HepG2 (cell line): Measurements from ENCODE around the gene PCA3. TPM values are rescaled to one million over a fixed set of nuclear protein-coding genes. Genes with fewer than 3 reads are reported as not detected.
"Not testable (repeated sequence)": the region's sequence is repeated elsewhere in the genome, so short reads cannot be mapped to it uniquely, and the experiment has no call there.

Source experiments
- ATAC-seq: fragments of 200-7000 bp; cut with Tn5 transposase; 3 replicates; pipeline ENCODE4 v1.9.1; 2020; ENCODE audit warnings: mild to moderate bottlenecking, moderate library complexity
- BruUV-seq: library from RNA; stranded (reverse); fragments of 400-500 nt; replicated peaks from 2 replicates; lab custom pipeline; 2021; lab: Mats Ljungman, UMichigan
- CTCF ChIA-PET: fragments of 300-600 bp; formaldehyde crosslinking; extraction: SDS; loops from one replicate; lab custom pipeline; 2021; ENCODE audit warnings: low total read pairs, inconsistent platforms, low intra/inter-chr PET ratio; lab: Yijun Ruan, JAX
- POLR2A ChIA-PET: fragments of 350-600 bp; sonication (Branson Sonifier 250); formaldehyde crosslinking; loops from one replicate; lab custom pipeline; 2020; ENCODE audit warnings: antibody characterized with exemption, inconsistent platforms; lab: Yijun Ruan, JAX
- DNase-seq: peaks from one replicate; pipeline ENCODE4 v3.0.0-alpha.2; 2015; ENCODE audit warnings: low spot score
- FAIRE-seq: peaks from 3 replicates; lab custom pipeline; 2011; peaks lifted over from hg19 to GRCh38; lab: Jason Lieb, UNC
- H2AFZ ChIP-seq: one replicate; pipeline ENCODE4 v1.6.1; 2011; ENCODE audit warnings: low read length, inconsistent platforms
- H3K27ac ChIP-seq: fragments of 300-600 bp; 3 replicates; pipeline ENCODE4 v1.8.0; 2011; ENCODE audit warnings: mixed run types, mild to moderate bottlenecking, mixed read lengths, low read length, inconsistent platforms; ENCODE audit not compliant: insufficient read depth; ENCODE audit errors: extremely low read length
- H3K27me3 ChIP-seq, 2 experiments: fragments of 200-600 bp in 1 of 2; 2 replicates in 1 of 2; 3 replicates in 1 of 2; pipeline versions ENCODE4 v1.6.0 to v1.8.0; 2011; ENCODE audit warnings: low read length in 2 of 2, mild to moderate bottlenecking in 2 of 2, moderate library complexity in 2 of 2, inconsistent platforms in 1 of 2; ENCODE audit not compliant: insufficient read depth in 2 of 2, control insufficient read depth in 1 of 2
- H3K36me3 ChIP-seq, 2 experiments: fragments of 200-600 bp in 1 of 2; replicated peaks in 1 of 2; 2 replicates in 1 of 2; 3 replicates in 1 of 2; pipeline versions ENCODE4 v1.5.1 to v1.8.0; 2011; ENCODE audit warnings: low read length in 2 of 2, inconsistent platforms in 1 of 2; ENCODE audit not compliant: insufficient read depth in 2 of 2, control insufficient read depth in 1 of 2
- H3K4me1 ChIP-seq: 2 replicates; pipeline ENCODE4 v1.5.1; 2012; ENCODE audit warnings: low read length, inconsistent platforms; ENCODE audit not compliant: insufficient read depth
- H3K4me2 ChIP-seq: 2 replicates; pipeline ENCODE4 v1.6.0; 2011; ENCODE audit warnings: low read depth, low read length, inconsistent platforms
- H3K4me3 ChIP-seq, 3 experiments: fragments of 200-600 bp in 1 of 3; sonication (generic), shearing (Covaris generic) in 1 of 3; replicated peaks in 1 of 3; 2 replicates each; pipeline ENCODE4 v1.5.1; 2011 to 2016; ENCODE audit warnings: low read length in 3 of 3, inconsistent platforms in 2 of 3, low read depth in 2 of 3, mild to moderate bottlenecking in 2 of 3, control low read depth in 1 of 3, mixed read lengths in 1 of 3; ENCODE audit not compliant: insufficient read depth in 1 of 3
- H3K79me2 ChIP-seq: one replicate; pipeline ENCODE4 v1.6.1; 2011; ENCODE audit warnings: low read length, inconsistent platforms; ENCODE audit not compliant: insufficient read depth
- H3K9ac ChIP-seq: 2 replicates; pipeline ENCODE4 v1.6.0; 2011; ENCODE audit warnings: mild to moderate bottlenecking, low read depth, low read length, inconsistent platforms; ENCODE audit not compliant: insufficient read depth
- H3K9me3 ChIP-seq: 2 replicates; pipeline ENCODE4 v1.5.1; 2012; ENCODE audit warnings: mild to moderate bottlenecking, low read length
- H4K20me1 ChIP-seq: 2 replicates; pipeline ENCODE4 v1.6.0; 2011; ENCODE audit warnings: inconsistent platforms, mild to moderate bottlenecking, low read length, moderate library complexity; ENCODE audit not compliant: insufficient read depth
- HINFP ChIP-seq: sonication (generic); formaldehyde crosslinking; IDR thresholded peaks from 2 replicates; pipeline ENCODE4 v1.4.0; 2020; ENCODE audit warnings: low read depth, mild to moderate bottlenecking, missing genetic modification reagents
- NR2F1 ChIP-seq, 2 experiments: fragments of 450-650 bp in 1 of 2; formaldehyde crosslinking in 1 of 2; IDR thresholded peaks; 2 replicates each; pipeline versions ENCODE4 v1.5.0 to v1.6.1; 2016 to 2020; ENCODE audit warnings: mild to moderate bottlenecking in 1 of 2, missing compliant biosample characterization in 1 of 2, missing genetic modification reagents in 1 of 2, moderate library complexity in 1 of 2
- SKIL ChIP-seq: sonication (generic); formaldehyde crosslinking; IDR thresholded peaks from 2 replicates; pipeline ENCODE4 v1.8.0; 2022; ENCODE audit warnings: missing genetic modification reagents, mild to moderate bottlenecking, moderate library complexity, borderline replicate concordance
- TFAP4 ChIP-seq: sonication (generic); IDR thresholded peaks from 2 replicates; pipeline ENCODE4 v1.6.1; 2016; ENCODE audit warnings: low read depth, borderline replicate concordance
- ZNF619 ChIP-seq: sonication (generic); formaldehyde crosslinking; IDR thresholded peaks from 2 replicates; pipeline ENCODE4 v1.4.0; 2020; ENCODE audit warnings: mild to moderate bottlenecking, missing genetic modification reagents
- ZNF737 ChIP-seq: sonication (generic); formaldehyde crosslinking; IDR thresholded peaks from 2 replicates; pipeline ENCODE4 v1.5.0; 2020; ENCODE audit warnings: missing genetic modification reagents, mild to moderate bottlenecking, borderline replicate concordance
- WGBS: methylation state at CpG from one replicate; pipeline ENCODE4 v1.1.6; 2017; ENCODE audit warnings: low lambda C conversion rate; 5-methylcytosine and 5-hydroxymethylcytosine counted together
- in situ Hi-C: cut with HindIII; loops from 2 replicates; pipeline ENCODE4 v1.10.0; 2017; ENCODE audit warnings: low pct_unique_long_range_greater_than_20kb; ENCODE audit not compliant: extremely low pct_ligation_motif_present
- intact Hi-C: fragments of 100-400 bp; cut with micrococcal nuclease; formaldehyde crosslinking; loops from one replicate; pipeline ENCODE4 v1.10.0; 2022; ENCODE audit not compliant: unreplicated experiment
- polyA plus RNA-seq, 8 experiments: library from polyadenylated mRNA; depleted of rRNA in 3 of 8; stranded (reverse) in 7 of 8; unstranded in 1 of 8; fragments of >200 nt; fragmentation: Illumina TruSeq in 4 of 8; extraction: Trizol in 4 of 8; gene quantifications; 2 replicates each; pipeline versions ENCODE4 v1.2.1 to v1.2.3, GENCODE V29; 2011 to 2016; ENCODE audit warnings: low read depth in 4 of 8, missing spikeins in 1 of 8, mixed read lengths in 1 of 8; ENCODE audit not compliant: insufficient read depth in 1 of 8
- total RNA-seq, 5 experiments: library from RNA; depleted of rRNA; stranded (reverse); fragments of >200 nt; fragmentation: Illumina TruSeq; extraction: Trizol; gene quantifications; 2 replicates each; pipeline ENCODE4 v1.2.3, GENCODE V29; 2016; ENCODE audit warnings: low read depth in 1 of 5

PCA3 gene
- total and polyA plus RNA-seq, 2 of the 13 experiments (the other 11 are each of a cell fraction or from before 2014, with no cell fraction given): not detected

- TF ChIP-seq TFAP4 (no peak), ZNF737 (CRISPR knock-in tag) (no peak)
These were observed 22.7 kb upstream of the PCA3 start (continued) for GRCh38 chr9:76741524-76741923.

GRCh38 chr9:76742890-76743289 lies 21.3 kb upstream of the PCA3 start:
- H3K36me3 ChIP-seq, in situ Hi-C loops, POLR2A ChIA-PET, BruUV-seq, H3K4me3 ChIP-seq, FAIRE-seq, H3K9ac ChIP-seq, H3K4me1 ChIP-seq, H3K27me3 ChIP-seq, H4K20me1 ChIP-seq, DNase-seq, CTCF ChIA-PET, H3K27ac ChIP-seq, intact Hi-C loops, H2AFZ ChIP-seq, H3K4me2 ChIP-seq, H3K79me2 ChIP-seq, ATAC-seq: not testable (repeated sequence)
- peaks cover 19% of the 10 kb centered on the region for H3K9me3 ChIP-seq
- WGBS: 1% methylated on average over 4 of the region's 4 CpGs

- ChIA-PET CTCF (no interaction called here), POLR2A (no interaction called here)
- BruUV-seq: no TSS peak
- no peaks in the 10 kb centered on the region for H3K4me1 ChIP-seq
- no peaks in the 10 kb centered on the region for H3K36me3 ChIP-seq
- no peaks in the 10 kb centered on the region for H3K79me2 ChIP-seq
- TF ChIP-seq SKIL (no peak), NR2F1 (CRISPR knock-in tag; IDR thresholded peaks at IDR 0.05) (no peak), HINFP (CRISPR knock-in tag) (no peak), ZNF619 (CRISPR knock-in tag) (no peak)
- under 1% methylated on average over 3 of the region's 3 CpGs for WGBS
- H3K4me2 ChIP-seq: no peak overlapping the region
- no peak overlapping the region for H3K9ac ChIP-seq
- H4K20me1 ChIP-seq: no peaks in the 10 kb centered on the region
- FAIRE-seq: no peak
- DNase-seq: no peak
- no peak overlapping the region for H3K27ac ChIP-seq
- no peak for ATAC-seq
- intact Hi-C loops: no loop called here
- in situ Hi-C loops: no loop called here
- peaks cover 0 to 4% of the 10 kb centered on the region in 2 experiments; a peak in 1 of 5 replicates for H3K27me3 ChIP-seq
- H3K4me3 ChIP-seq: no peak overlapping the region
- no peak overlapping the region for H2AFZ ChIP-seq
- H3K9me3 ChIP-seq: peaks cover 19% of the 10 kb centered on the region
These were observed 20.3 kb upstream of the PCA3 start for GRCh38 chr9:76743931-76744330.
